ENCODE results near the gene BRD3. TPM values are rescaled to one million over a fixed set of nuclear protein-coding genes. Genes with fewer than 3 reads are reported as not detected.

The BRD3 gene
- total and polyA plus RNA-seq, 2 of the 8 experiments (the other 6 are each of a cell fraction or from before 2014, with no cell fraction given) = 31.0 to 82.7 TPM

DNA sequence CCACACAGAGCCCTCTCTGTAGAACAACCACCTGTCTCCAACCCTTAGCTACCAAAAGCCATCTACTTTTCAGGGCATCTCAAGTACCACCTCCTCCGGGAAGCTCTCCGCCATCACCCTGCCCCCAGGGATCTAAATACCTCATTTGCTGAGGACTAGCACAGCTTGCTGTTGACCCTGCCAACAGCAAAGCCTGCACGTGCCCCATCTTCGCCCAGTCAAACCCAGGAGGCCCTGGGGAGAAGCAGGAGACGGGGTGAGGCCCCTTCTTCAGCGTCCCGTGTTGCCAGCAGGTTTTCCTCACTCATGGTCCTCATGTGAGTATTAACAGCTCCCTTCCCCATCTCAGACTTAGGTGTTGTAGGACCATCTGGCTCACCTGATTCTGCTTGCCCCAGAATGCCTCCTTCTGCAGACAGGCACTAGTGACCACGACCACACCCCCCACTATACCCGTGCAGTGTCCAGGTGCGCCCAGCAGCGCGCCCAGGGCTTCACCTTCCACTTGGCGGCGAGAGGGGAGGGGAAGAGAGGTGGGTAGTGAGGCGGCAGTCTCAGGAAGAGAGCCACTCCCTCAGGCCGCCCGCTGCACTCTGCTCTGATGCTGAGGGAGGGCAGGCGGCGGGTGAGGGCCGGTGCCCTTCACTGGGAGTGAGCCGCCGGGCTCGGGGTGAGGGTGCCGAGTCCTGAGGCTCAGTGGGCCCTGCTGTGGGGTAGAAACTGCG is 86.8 kb downstream of the BRD3 start (continued):
- TF ChIP-seq EP300 (IDR thresholded peaks at IDR 0.05; ENCODE audit: borderline replicate concordance in 1 of 2, low read depth in 2 of 2, low read length in 2 of 2) = no peak
- no peak for TF ChIP-seq RNF2 (IDR thresholded peaks at IDR 0.05; ENCODE audit: borderline replicate concordance, low read depth, low read length, missing control alignments, poor library complexity, severe bottlenecking)
- TF ChIP-seq PHF8 (conservative IDR thresholded peaks at IDR 0.05; ENCODE audit: low read depth, low read length) = no peak
- no peak for TF ChIP-seq RBBP5 (IDR thresholded peaks at IDR 0.05; ENCODE audit: borderline replicate concordance, low read depth, low read length)
- TF ChIP-seq TEAD4 (IDR thresholded peaks at IDR 0.05; ENCODE audit: low read depth, low read length) = no peak
- no peak for TF ChIP-seq HDAC2 (IDR thresholded peaks at IDR 0.05; ENCODE audit: borderline replicate concordance in 1 of 2, low read depth in 2 of 2, low read length in 2 of 2)
- no peak for TF ChIP-seq CHD2 (IDR thresholded peaks at IDR 0.05; ENCODE audit: low read length)
- no peak for TF ChIP-seq NRF1 (IDR thresholded peaks at IDR 0.05; ENCODE audit: low read depth, low read length)
- TF ChIP-seq ASH2L (IDR thresholded peaks at IDR 0.05; ENCODE audit: low read length) = no peak

Other genes with a start within 250 kb of the BRD3 start
- gene VAV2, start 75.7 kb downstream of the BRD3 start, total RNA-seq (2021; fragmentation: NEBNext Ultra II Directional; extraction: Animal tissue kit (Norgen Biotek cat#: 25700)) = 34.6 and 37.6 TPM in 2 replicates
- gene VAV2, start 75.7 kb downstream of the BRD3 start, polyA plus RNA-seq (2011; rRNA removed) = 13.6 and 17.6 TPM in 2 replicates
- 17.2 and 20.2 TPM in 2 replicates for gene BRD3OS, start 42.5 kb downstream of the BRD3 start, total RNA-seq (2021; fragmentation: NEBNext Ultra II Directional; extraction: Animal tissue kit (Norgen Biotek cat#: 25700))
- 12.7 and 13.6 TPM in 2 replicates for gene BRD3OS, start 42.5 kb downstream of the BRD3 start, polyA plus RNA-seq (2011; rRNA removed)
- 68.1 and 69.7 TPM in 2 replicates for gene WDR5, start 68.1 kb upstream of the BRD3 start, total RNA-seq (2021; fragmentation: NEBNext Ultra II Directional; extraction: Animal tissue kit (Norgen Biotek cat#: 25700))
- 38.4 and 60.6 TPM in 2 replicates for gene WDR5, start 68.1 kb upstream of the BRD3 start, polyA plus RNA-seq (2011; rRNA removed)
- gene RNU6ATAC, start 96.5 kb upstream of the BRD3 start, total RNA-seq (2021; fragmentation: NEBNext Ultra II Directional; extraction: Animal tissue kit (Norgen Biotek cat#: 25700)) = 159 and 179 TPM in 2 replicates
- not detected in 2 replicates for gene RNU6ATAC, start 96.5 kb upstream of the BRD3 start, polyA plus RNA-seq (2011; rRNA removed)